ENCODE data around the gene HIPK2. TPM values are rescaled to one million over a fixed set of nuclear protein-coding genes. Genes with fewer than 3 reads are reported as not detected.

Gene HIPK2
- total and polyA plus RNA-seq, 2 of the 4 experiments (the other 2 are of a cell fraction): 22.0 to 27.1 TPM

GRCh38 chr7:139822855-139823254 is 45.1 kb upstream of the HIPK2 start:
- peak overlapping the region; percentile 89 for H3K4ac ChIP-seq (ENCODE audit: low read depth, low read length)
- POLR2A ChIA-PET (ENCODE audit: unreplicated experiment): no interaction called here
- in situ Hi-C loops (cut with MboI; ENCODE audit: low sequenced_read_pairs): no loop called here

More at GRCh38 chr7:139822855-139823254, 45.1 kb upstream of the HIPK2 start:
- Histone ChIP-seq H2BK20ac (ENCODE audit: low read depth, low read length) (peak overlapping the region; percentile 92), H3K27me3 (ENCODE audit: control insufficient read depth, insufficient read depth, low read length) (peaks cover 9% of the 10 kb centered on the region; the same call in 1 of the 2 replicates), H3K4me2 (ENCODE audit: low read depth, low read length) (no peak overlapping the region), H2BK5ac (ENCODE audit: low read depth, low read length, poor library complexity, severe bottlenecking) (no peak overlapping the region), H4K20me1 (ENCODE audit: insufficient read depth, low read length) (no peaks in the 10 kb centered on the region), H2AK5ac (ENCODE audit: low read depth, low read length) (peak overlapping the region; percentile 93), H3K9me1 (ENCODE audit: insufficient read depth, low read length) (peaks cover 10% of the 10 kb centered on the region), H2AK9ac (replicated peaks; ENCODE audit: low read depth, low read length, poor library complexity) (no peak overlapping the region), H4K8ac (ENCODE audit: low read depth in 2 of 2, low read length in 2 of 2) (peak overlapping the region; percentile 27 to 28; a peak in 2 of 4 replicates), H3K14ac (replicated peaks; ENCODE audit: low read depth, low read length) (peak overlapping the region; percentile 57; the same call in 1 of the 2 replicates), H4K91ac (ENCODE audit: insufficient read depth, low read depth, low read length) (peak overlapping the region; percentile 59), H3K18ac (ENCODE audit: low read depth, low read length) (peak overlapping the region; percentile 66; the same call in 1 of the 2 replicates), H3K4me1 (ENCODE audit: control insufficient read depth, insufficient read depth, low read length) (peaks cover 17% of the 10 kb centered on the region), H3K56ac (ENCODE audit: extremely low read depth, insufficient read depth, low read length) (no peak overlapping the region), H3K23ac (ENCODE audit: low read depth, low read length) (peak overlapping the region; percentile 5; the same call in 1 of the 2 replicates), H4K5ac (ENCODE audit: low read depth, low read length) (peak overlapping the region; percentile 17), H3K9me3 (ENCODE audit: control insufficient read depth, insufficient read depth, low read length) (no peaks in the 10 kb centered on the region; the same call in 1 of the 2 replicates), H2BK120ac (ENCODE audit: low read depth, low read length) (peak overlapping the region; percentile 72), H3K79me1 (ENCODE audit: low read depth in 1 of 2, low read length in 2 of 2) (peaks cover 0 to 6% of the 10 kb centered on the region in 2 experiments; a peak in 1 of 4 replicates), H3K4me3 (ENCODE audit: insufficient read depth, low read depth, low read length) (no peak overlapping the region), H3K36me3 (ENCODE audit: control insufficient read depth, insufficient read depth, low read length) (no peaks in the 10 kb centered on the region), H2BK15ac (ENCODE audit: low read depth, low read length) (peak overlapping the region; percentile 54), H2AFZ (replicated peaks; ENCODE audit: low read length, poor library complexity) (no peak overlapping the region), H3K9ac (ENCODE audit: low read depth, low read length) (no peak overlapping the region), H3K27ac (ENCODE audit: insufficient read depth, low read length) (no peak overlapping the region)
- no peak for ATAC-seq (ENCODE audit: low read depth)
- DNase-seq: no peak
- no TSS peak for BruUV-seq (replicated peaks)
- WGBS, 2 experiments (ENCODE audit: extremely low coverage in 2 of 2, insufficient read length in 1 of 2): 90% methylated on average over 5 of the region's 9 CpGs; no CpG with 5 or more reads in 1 of the 2 experiments
- CTCF ChIA-PET: no interaction called here
- dilution Hi-C loops (cut with HindIII; ENCODE audit: low sequenced_read_pairs, unreplicated experiment) (no loop called here), intact Hi-C loops (cut with micrococcal nuclease) (no loop called here)
- no peak for TF ChIP-seq CTCF (conservative IDR thresholded peaks at IDR 0.05; ENCODE audit: low read depth, low read length)
- no peak for TF ChIP-seq ELK1 (IDR thresholded peaks at IDR 0.05; ENCODE audit: borderline replicate concordance, low read depth, low read length)
- TF ChIP-seq MXI1 (IDR thresholded peaks at IDR 0.05; ENCODE audit: borderline replicate concordance, low read depth, low read length): no peak
- TF ChIP-seq BHLHE40 (IDR thresholded peaks at IDR 0.05; ENCODE audit: low read depth, low read length): no peak
- TF ChIP-seq RAD21 (IDR thresholded peaks at IDR 0.05; ENCODE audit: low read length): no peak
- TF ChIP-seq RCOR1 (IDR thresholded peaks at IDR 0.05; ENCODE audit: insufficient replicate concordance, low read length): no peak
- TF ChIP-seq CHD1 (IDR thresholded peaks at IDR 0.05; ENCODE audit: low read depth, low read length): no peak
- no peak for TF ChIP-seq MAZ (IDR thresholded peaks at IDR 0.05; ENCODE audit: borderline replicate concordance, low read depth, low read length)
- TF ChIP-seq SMC3 (IDR thresholded peaks at IDR 0.05; ENCODE audit: low read depth, low read length): no peak
- TF ChIP-seq NFE2L2 (IDR thresholded peaks at IDR 0.05; ENCODE audit: low read depth, low read length): no peak
- TF ChIP-seq MAFK (IDR thresholded peaks at IDR 0.05; ENCODE audit: low read depth, low read length): no peak
- no peak for TF ChIP-seq POLR2A (IDR thresholded peaks at IDR 0.05; ENCODE audit: low read depth, low read length)
- TF ChIP-seq FOS (IDR thresholded peaks at IDR 0.05; ENCODE audit: low read depth, low read length): no peak
- TF ChIP-seq RFX5 (IDR thresholded peaks at IDR 0.05; ENCODE audit: low read depth, low read length): no peak

All from IMR-90 (cell line).